ENCODE measurements around the gene TBX1.
A peak's percentile ranks its signal among the peaks of the same experiment; 100 is the strongest.
"Not testable (repeated sequence)": the region's sequence is repeated elsewhere in the genome, so short reads cannot be mapped to it uniquely, and the experiment has no call there.

Gene TBX1

DNA sequence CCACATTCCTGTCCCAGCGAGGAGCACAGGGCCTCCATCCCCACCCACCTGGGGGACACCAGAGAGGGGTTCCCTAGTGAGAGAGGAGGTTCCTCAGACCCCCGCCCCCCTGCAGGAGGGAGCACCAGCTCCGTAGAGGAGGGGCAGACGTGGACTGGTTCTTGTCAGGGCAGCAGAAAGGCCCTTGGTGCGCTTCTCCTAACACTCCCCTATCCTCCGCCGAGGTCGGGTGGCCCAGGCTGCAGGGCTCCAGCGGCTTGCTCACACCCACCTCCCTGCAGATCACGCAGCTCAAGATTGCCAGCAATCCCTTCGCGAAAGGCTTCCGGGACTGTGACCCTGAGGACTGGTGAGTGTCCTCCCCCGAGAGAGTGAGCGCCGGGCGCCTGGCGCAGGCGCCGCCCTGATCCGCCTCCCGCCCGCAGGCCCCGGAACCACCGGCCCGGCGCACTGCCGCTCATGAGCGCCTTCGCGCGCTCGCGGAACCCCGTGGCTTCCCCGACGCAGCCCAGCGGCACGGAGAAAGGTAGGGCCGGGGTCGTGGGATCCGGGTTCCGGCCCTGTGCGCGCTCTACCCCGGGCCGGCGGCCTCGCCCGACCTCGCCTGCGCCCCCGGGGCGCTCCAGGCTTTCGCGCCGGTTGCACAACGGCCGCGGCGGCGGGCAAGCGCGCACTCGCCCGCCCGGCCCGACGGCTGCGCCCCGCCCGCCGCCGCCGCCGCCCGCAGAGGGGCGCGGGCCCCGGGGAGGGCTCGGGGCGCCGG lies 5.1 kb downstream of the TBX1 start:
- DNase-seq = no peak

GRCh38 chr22:19766240-19766510 lies 5.6 kb downstream of the TBX1 start:
- DNase-seq = no peak

DNA sequence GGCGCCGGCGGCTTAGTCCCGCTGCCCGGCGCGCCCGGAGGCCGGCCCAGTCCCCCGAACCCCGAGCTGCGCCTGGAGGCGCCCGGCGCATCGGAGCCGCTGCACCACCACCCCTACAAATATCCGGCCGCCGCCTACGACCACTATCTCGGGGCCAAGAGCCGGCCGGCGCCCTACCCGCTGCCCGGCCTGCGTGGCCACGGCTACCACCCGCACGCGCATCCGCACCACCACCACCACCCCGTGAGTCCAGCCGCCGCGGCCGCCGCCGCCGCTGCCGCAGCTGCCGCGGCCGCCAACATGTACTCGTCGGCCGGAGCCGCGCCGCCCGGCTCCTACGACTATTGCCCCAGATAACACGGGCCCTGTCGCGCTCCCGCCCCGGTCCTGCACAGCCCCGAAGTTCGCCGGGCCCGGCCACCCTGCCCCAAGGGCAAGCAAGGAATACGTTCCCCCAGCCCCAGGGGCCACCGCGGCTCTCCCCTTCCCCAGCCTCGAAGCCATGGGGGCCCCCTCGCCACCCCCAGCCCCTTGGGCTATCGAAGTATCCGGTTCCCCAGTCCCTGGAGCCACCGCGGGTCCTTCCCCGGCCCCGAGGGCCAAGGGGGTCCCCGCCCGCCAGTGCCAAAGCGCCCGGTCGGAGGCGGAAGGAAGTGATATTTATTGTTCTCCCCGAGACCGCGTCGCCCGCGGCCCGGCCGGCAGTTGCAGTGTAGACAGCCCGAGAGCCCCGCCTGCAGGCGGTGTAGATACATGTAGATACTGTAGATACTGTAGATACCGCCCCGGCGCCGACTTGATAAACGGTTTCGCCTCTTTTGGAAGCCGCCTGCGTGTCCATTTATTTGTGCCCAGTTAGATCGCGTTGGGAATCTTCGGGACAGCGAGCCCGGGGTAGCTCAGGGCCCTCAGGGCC lies 6.2 kb downstream of the TBX1 start:
- peak; percentile 47 for DNase-seq

- DNase-seq = no peak
Observed at GRCh38 chr22:19767427-19768341, 7.1 kb downstream of the TBX1 start.

- DNase-seq = no peak
Observed at GRCh38 chr22:19769393-19769715, 8.8 kb downstream of the TBX1 start.

DNA sequence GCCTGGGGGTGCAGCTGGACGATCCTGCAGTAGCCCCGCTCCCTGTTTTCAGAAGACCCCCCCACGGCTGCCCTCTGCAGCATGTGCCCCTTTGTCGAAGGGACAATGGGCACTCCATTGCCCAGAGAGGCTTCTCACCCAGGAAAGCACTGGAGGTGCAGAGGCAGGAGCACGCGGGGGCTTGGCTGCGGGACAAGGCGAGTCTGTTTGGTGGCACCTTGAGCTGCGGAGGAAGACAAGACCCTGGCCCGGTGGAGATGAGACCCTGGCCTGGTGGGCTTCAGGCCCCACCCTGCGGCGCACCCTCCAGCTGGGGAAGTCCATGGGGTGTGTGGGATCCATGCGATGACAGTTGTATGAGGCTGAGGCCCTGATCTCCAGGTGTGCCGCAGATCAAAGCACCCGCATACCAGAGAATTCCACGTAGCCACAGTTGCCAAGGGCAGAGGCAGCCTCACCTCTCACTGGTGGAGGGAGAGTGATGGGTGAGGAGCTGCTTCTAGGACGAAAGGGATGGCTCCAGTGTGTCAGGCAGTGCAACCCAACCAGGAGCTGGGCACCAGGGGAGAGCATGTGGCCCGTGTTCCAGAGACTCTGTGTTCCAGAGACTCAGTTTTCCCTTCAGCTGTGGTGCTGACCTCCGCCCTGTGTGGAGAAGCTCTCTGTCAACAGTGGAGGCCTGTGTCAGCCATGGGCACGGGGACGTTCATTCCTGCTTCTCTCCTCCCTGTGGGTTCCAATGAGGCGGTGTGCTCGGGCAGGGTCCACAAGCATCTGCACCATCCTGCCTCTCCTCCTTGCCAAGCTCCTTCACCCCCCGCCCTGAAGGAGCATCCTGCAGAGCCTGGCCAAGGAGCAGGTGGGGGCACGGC lies 10.0 kb downstream of the TBX1 start:
- no peak for DNase-seq

GRCh38 chr22:19772422-19772672 lies 11.8 kb downstream of the TBX1 start:
- no peak for DNase-seq

- no peak for DNase-seq
Observed at GRCh38 chr22:19772673-19773469, 12.3 kb downstream of the TBX1 start.

GRCh38 chr22:19773470-19774040 lies 13.0 kb downstream of the TBX1 start:
- DNase-seq = no peak

DNA sequence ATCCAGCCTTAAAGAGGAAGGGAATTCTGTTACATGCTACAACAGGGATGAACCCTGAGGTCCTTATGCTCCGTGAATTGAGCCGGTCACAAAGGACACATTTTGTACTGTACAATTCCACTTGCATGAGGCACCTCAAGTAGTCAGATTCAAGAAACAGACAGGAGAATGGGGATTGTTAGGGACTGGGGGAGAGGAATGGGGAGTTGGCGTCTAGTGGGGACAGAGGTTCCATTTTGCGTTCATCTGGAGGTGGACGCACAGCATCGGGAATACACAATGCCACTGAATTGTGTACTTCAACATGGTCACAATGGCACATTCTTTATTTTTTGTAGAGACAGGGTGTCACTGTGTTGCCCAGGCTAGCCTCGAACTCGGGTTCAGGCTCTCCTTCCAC lies 14.1 kb downstream of the TBX1 start:
- no peak for DNase-seq

DNA sequence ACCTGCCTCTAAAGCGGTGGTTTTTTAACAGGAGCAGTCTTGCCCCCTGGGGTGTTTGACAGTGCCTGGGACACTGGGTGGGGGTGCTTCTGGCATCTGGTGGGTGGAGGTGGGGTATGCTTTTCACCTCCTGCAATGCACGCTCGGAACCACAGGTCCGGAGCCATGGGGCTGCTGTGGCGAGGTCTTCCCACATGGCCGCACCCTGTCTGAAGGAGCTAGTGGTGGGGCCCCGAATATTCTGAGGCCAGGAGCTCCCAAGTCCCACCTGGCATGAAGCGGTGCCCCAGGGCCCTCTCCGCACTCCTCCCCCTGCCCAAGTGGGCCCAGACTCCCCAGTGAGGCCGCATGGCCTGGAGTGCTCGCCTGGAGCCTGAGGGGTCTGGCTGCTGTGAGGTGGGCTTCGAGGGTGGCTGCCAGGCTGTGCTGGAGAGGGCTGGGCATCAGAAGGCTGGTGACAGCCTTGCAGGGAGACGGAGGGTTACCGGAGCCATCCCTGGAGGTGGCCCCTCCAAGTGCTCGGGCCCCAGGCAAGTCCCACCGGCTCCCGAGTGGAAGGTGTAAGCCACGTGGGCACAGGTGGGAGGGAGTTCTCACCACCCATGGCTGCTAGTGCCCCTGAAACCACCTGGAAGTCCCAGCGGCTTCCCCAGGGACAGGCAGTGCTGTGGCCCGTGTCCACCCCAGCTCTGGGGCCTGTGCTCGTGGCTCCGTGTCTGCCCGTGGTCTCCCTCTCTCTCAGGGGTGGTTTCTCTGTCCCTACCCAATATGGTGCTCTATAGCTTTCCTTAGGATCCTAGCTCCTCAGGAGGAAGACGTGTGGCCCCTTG lies 15.1 kb downstream of the TBX1 start:
- DNase-seq = no peak

DNA sequence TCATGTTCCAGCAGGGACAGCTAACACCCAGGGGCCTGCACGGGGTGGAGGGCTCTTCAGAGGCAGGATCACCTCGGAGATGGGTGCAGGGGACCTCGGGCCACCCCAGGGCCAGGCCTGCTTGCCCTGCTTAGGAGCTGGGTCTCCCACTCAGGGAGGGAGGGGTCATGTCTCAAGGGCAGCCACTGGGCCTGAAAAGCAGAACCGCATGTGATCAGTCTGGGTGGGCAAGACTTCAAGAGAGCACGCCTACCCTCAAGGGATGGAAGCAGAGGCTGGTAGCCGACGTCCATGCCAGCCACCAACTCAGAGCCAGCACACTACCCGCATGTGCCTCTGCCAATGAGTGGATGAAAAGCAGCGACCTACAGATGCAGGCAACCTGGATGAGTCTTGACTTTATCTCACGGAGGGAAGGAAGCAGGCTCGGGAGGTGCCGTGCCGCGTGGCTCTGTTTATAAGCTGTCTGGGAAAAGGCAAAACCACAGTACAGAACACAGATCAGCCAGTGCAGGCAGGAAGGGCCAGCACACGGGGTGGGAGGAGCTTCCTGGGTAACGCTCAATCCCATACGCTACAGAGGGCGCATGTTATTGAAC lies 16.0 kb downstream of the TBX1 start:
- no peak for DNase-seq

- DNase-seq = not testable (repeated sequence)
Observed at GRCh38 chr22:19777192-19777591, 16.6 kb downstream of the TBX1 start.

GRCh38 chr22:19779011-19779421 lies 18.4 kb downstream of the TBX1 start:
- DNase-seq = no peak

DNA sequence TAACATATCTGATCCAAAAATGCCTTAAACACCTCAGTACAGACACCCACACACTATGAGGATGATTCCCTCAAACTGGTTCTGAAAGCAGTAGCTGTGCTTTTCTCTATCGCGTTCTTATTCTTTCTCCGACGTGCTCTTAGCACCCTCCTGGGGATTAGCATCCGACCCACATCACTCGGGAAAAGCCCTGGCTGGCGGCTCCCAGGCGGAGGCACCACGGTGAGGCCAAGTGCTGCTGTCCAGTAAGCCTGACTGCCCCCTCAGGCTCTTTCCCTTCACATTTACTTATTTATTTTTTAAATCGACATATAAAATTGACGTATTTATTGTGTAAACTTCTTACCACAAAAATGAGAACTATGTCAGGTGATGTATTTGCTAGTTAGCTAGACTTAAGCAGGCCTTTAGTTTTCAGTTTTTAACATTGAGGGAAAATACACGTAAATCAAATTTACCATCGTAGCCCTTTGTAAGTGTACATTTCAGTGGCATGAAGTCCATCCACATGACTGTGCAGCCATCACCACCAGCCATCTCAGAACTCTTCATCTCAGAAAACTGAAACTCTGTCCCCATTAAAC lies 19.2 kb downstream of the TBX1 start:
- DNase-seq = no peak

- no peak for DNase-seq
Observed at GRCh38 chr22:19782533-19782932, 22.0 kb downstream of the TBX1 start.

GRCh38 chr22:19783586-19784383 lies 23.2 kb downstream of the TBX1 start:
- no peak for DNase-seq

GRCh38 chr22:19784384-19785175 lies 24.0 kb downstream of the TBX1 start:
- DNase-seq = no peak

Data from activated CD4-positive, alpha-beta T cell treated with anti-CD3 and anti-CD28 coated beads, Interleukin-2, amount 50 U/mL, for 1 hour (primary cell).